Fibroblast of lung (primary cell): ENCODE measurements around the gene OR10J1. TPM values are rescaled to one million over a fixed set of nuclear protein-coding genes. Genes with fewer than 3 reads are reported as not detected.
"Not testable (repeated sequence)": the region's sequence is repeated elsewhere in the genome, so short reads cannot be mapped to it uniquely, and the experiment has no call there.

Experiments
- DNase-seq, 2 donors: peaks; one replicate each; pipeline versions ENCODE4 v3.0.0 to v3.0.0-alpha.2; 2010; ENCODE audit warnings: low read depth in 2 of 2
- H2AFZ ChIP-seq: 2 replicates; pipeline ENCODE4 v1.5.1; 2012; ENCODE audit warnings: low read length, control low read depth, inconsistent platforms
- H3K27ac ChIP-seq: 2 replicates; pipeline ENCODE4 v1.5.1; 2011; ENCODE audit warnings: low read length, control low read depth; ENCODE audit not compliant: insufficient read depth
- H3K27me3 ChIP-seq: 2 replicates; pipeline ENCODE4 v1.5.1; 2011; ENCODE audit warnings: mild to moderate bottlenecking, low read length; ENCODE audit not compliant: control insufficient read depth, insufficient read depth
- H3K36me3 ChIP-seq: 2 replicates; pipeline ENCODE4 v1.5.1; 2011; ENCODE audit warnings: low read length; ENCODE audit not compliant: control insufficient read depth, insufficient read depth
- H3K4me1 ChIP-seq: 2 replicates; pipeline ENCODE4 v1.5.1; 2011; ENCODE audit warnings: low read length; ENCODE audit not compliant: control insufficient read depth, insufficient read depth; ENCODE audit errors: extremely low read depth
- H3K4me2 ChIP-seq: 2 replicates; pipeline ENCODE4 v1.5.1; 2011; ENCODE audit warnings: low read length, control low read depth; ENCODE audit not compliant: insufficient read depth; ENCODE audit errors: extremely low read depth
- H3K4me3 ChIP-seq, 4 experiments: fragments of 200-600 bp in 1 of 4; sonication (generic) in 1 of 4; replicated peaks in 1 of 4; 2 replicates each; pipeline ENCODE4 v1.5.1; 2011 to 2016; ENCODE audit warnings: low read length in 4 of 4, low read depth in 3 of 4, mild to moderate bottlenecking in 3 of 4, control low read depth in 2 of 4, inconsistent platforms in 1 of 4, mixed read lengths in 1 of 4; ENCODE audit not compliant: insufficient read depth in 1 of 4; ENCODE audit errors: control extremely low read depth in 1 of 4
- H3K79me2 ChIP-seq: 2 replicates; pipeline ENCODE4 v1.5.1; 2012; ENCODE audit warnings: mild to moderate bottlenecking, low read length, inconsistent platforms; ENCODE audit not compliant: control insufficient read depth, insufficient read depth
- H3K9ac ChIP-seq: 2 replicates; pipeline ENCODE4 v1.5.1; 2011; ENCODE audit warnings: mild to moderate bottlenecking, low read length, control low read depth; ENCODE audit not compliant: insufficient read depth
- H3K9me3 ChIP-seq: 2 replicates; pipeline ENCODE4 v1.5.1; 2012; ENCODE audit warnings: low read depth, low read length; ENCODE audit not compliant: control insufficient read depth, insufficient read depth
- H4K20me1 ChIP-seq: 2 replicates; pipeline ENCODE4 v1.5.1; 2011; ENCODE audit warnings: low read length; ENCODE audit not compliant: control insufficient read depth, insufficient read depth; ENCODE audit errors: extremely low read depth
- EZH2 ChIP-seq: IDR thresholded peaks from 2 replicates; pipeline ENCODE4 v1.5.1; 2012; ENCODE audit warnings: low read length, control low read depth, mild to moderate bottlenecking; ENCODE audit errors: missing control alignments
- polyA plus RNA-seq, 2 donors: library from polyadenylated mRNA; depleted of rRNA in 1 of 2; stranded (reverse) in 1 of 2; unstranded in 1 of 2; fragments of >200 nt; gene quantifications; 2 replicates each; pipeline ENCODE4 v1.2.1, GENCODE V29; 2011 to 2012; ENCODE audit warnings: missing spikeins in 1 of 2
- total RNA-seq: library from RNA; depleted of rRNA; stranded (reverse); fragments of >200 nt; gene quantifications from 2 replicates; pipeline ENCODE4 v1.2.1, GENCODE V29; 2014
- TF ChIP-seq, protein P1 (sequence below), 2 donors: IDR thresholded peaks in 1 of 2; conservative IDR thresholded peaks in 1 of 2; 1 replicate in 1 of 2; 2 replicates in 1 of 2; pipeline ENCODE4 v1.5.1; 2011 to 2012; ENCODE audit warnings: low read length in 2 of 2, control low read depth in 1 of 2, inconsistent platforms in 1 of 2, low read depth in 1 of 2, mild to moderate bottlenecking in 1 of 2

OR10J1 gene
- total and polyA plus RNA-seq, 2 donors (not counting 1 experiment from before 2014, with no cell fraction given) = not detected

DNA sequence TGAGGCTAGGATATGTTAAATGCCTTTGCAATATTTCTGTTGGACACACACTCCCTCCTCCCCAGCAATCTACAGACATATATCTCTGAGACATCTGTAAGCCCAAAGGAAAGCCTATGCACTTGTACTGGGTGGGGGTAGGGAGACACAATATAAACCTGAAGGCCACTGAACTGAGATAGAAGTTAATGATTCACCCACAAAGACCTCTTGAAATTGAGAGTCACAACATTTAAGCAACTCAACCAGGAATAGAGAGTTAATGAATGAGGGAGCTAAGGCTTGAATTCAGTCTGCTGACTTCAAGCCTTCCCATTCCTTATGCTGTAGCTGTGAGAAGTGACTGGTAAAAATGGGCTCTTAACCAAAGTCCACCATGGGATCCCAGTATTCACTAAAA is 5.0 kb downstream of the OR10J1 start:
- Histone ChIP-seq H2AFZ (no peak overlapping the region), H3K4me3 (no peak overlapping the region), H3K4me1 (no peaks in the 10 kb centered on the region), H3K4me2 (no peak overlapping the region), H3K27ac (no peak overlapping the region), H3K27me3 (no peaks in the 10 kb centered on the region), H3K9me3 (no peaks in the 10 kb centered on the region), H3K9ac (no peak overlapping the region), H3K79me2 (no peaks in the 10 kb centered on the region), H4K20me1 (no peaks in the 10 kb centered on the region), H3K36me3 (no peaks in the 10 kb centered on the region)
- TF ChIP-seq, protein P1, sequence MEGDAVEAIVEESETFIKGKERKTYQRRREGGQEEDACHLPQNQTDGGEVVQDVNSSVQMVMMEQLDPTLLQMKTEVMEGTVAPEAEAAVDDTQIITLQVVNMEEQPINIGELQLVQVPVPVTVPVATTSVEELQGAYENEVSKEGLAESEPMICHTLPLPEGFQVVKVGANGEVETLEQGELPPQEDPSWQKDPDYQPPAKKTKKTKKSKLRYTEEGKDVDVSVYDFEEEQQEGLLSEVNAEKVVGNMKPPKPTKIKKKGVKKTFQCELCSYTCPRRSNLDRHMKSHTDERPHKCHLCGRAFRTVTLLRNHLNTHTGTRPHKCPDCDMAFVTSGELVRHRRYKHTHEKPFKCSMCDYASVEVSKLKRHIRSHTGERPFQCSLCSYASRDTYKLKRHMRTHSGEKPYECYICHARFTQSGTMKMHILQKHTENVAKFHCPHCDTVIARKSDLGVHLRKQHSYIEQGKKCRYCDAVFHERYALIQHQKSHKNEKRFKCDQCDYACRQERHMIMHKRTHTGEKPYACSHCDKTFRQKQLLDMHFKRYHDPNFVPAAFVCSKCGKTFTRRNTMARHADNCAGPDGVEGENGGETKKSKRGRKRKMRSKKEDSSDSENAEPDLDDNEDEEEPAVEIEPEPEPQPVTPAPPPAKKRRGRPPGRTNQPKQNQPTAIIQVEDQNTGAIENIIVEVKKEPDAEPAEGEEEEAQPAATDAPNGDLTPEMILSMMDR (conservative IDR thresholded peaks at IDR 0.05 in 1 of 2, IDR thresholded peaks at IDR 0.05 in 1 of 2; ENCODE audit: low read depth in 1 of 2, low read length in 2 of 2) = no peak
- TF ChIP-seq EZH2 = no peak
- DNase-seq = no peak

GRCh38 chr1:159448181-159448580 is 8.7 kb downstream of the OR10J1 start:
- TF ChIP-seq, protein P1 (conservative IDR thresholded peaks at IDR 0.05 in 1 of 2, IDR thresholded peaks at IDR 0.05 in 1 of 2; ENCODE audit: low read depth in 1 of 2, low read length in 2 of 2) = no peak
- no peak for TF ChIP-seq EZH2
- H3K9me3 ChIP-seq = no peaks in the 10 kb centered on the region
- H3K4me3 ChIP-seq = no peak overlapping the region
- no peaks in the 10 kb centered on the region for H3K79me2 ChIP-seq
- H3K4me2 ChIP-seq = no peak overlapping the region
- H3K27me3 ChIP-seq = no peaks in the 10 kb centered on the region
- H3K27ac ChIP-seq = no peak overlapping the region
- H3K9ac ChIP-seq = no peak overlapping the region
- no peak overlapping the region for H2AFZ ChIP-seq
- DNase-seq = no peak
- H3K36me3 ChIP-seq = no peaks in the 10 kb centered on the region
- H4K20me1 ChIP-seq = no peaks in the 10 kb centered on the region
- H3K4me1 ChIP-seq = no peaks in the 10 kb centered on the region

DNA sequence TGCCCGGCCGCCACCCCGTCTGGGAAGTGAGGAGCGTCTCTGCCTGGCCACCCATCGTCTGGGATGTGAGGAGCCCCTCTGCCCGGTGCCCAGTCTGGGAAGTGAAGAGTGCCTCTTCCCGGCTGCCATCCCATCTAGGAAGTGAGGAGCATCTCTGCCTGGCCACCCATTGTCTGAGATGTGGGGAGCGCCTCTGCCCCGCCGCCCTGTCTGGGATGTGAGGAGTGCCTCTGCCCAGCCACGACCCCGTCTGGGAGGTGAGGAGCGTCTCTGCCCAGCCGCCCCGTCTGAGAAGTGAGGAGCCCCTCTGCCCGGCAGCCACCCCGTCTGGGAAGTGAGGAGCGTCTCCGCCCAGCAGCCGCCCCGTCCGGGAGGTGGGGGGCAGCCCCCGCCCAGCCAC is 10.1 kb downstream of the OR10J1 start:
- not testable (repeated sequence) for H2AFZ ChIP-seq, H4K20me1 ChIP-seq, DNase-seq, H3K27ac ChIP-seq, H3K79me2 ChIP-seq, H3K36me3 ChIP-seq, H3K4me1 ChIP-seq, H3K27me3 ChIP-seq, H3K4me3 ChIP-seq, H3K4me2 ChIP-seq, H3K9ac ChIP-seq, H3K9me3 ChIP-seq

- Histone ChIP-seq H3K36me3 (no peaks in the 10 kb centered on the region), H3K79me2 (no peaks in the 10 kb centered on the region), H3K27ac (no peak overlapping the region), H3K9ac (no peak overlapping the region), H3K4me2 (no peak overlapping the region), H2AFZ (no peak overlapping the region), H3K9me3 (no peaks in the 10 kb centered on the region), H3K4me3 (no peak overlapping the region), H3K27me3 (no peaks in the 10 kb centered on the region), H3K4me1 (no peaks in the 10 kb centered on the region), H4K20me1 (no peaks in the 10 kb centered on the region)
- DNase-seq = no peak
- no peak for TF ChIP-seq EZH2
- TF ChIP-seq, protein P1 (conservative IDR thresholded peaks at IDR 0.05 in 1 of 2, IDR thresholded peaks at IDR 0.05 in 1 of 2; ENCODE audit: low read depth in 1 of 2, low read length in 2 of 2) = no peak
These were observed 20.0 kb downstream of the OR10J1 start for GRCh38 chr1:159459551-159459950.
